ENCODE results near the gene PALMD.

- TF ChIP-seq REST (IDR thresholded peaks at IDR 0.05; ENCODE audit: insufficient read depth in 1 of 2, low read depth in 2 of 2, low read length in 1 of 2) (no peak), CTCF (IDR thresholded peaks at IDR 0.05) (no peak), POLR2AphosphoS5 (IDR thresholded peaks at IDR 0.05; ENCODE audit: low read depth, low read length) (no peak)
Measured at GRCh38 chr1:99669376-99669775, 23.5 kb downstream of the PALMD start.

All from Panc1 (cell line).